SK-N-SH (cell line): ENCODE measurements around the gene PGD.

ENCODE experiments used
- POLR2AphosphoS5 ChIP-seq: IDR thresholded peaks from 2 replicates; pipeline ENCODE4 v1.6.1; 2012; ENCODE audit warnings: low read depth, low read length
- TF ChIP-seq, protein P1 (sequence below): fragments of 200-600 bp; sonication (generic); IDR thresholded peaks from 2 replicates; pipeline ENCODE4 v1.6.1; 2017; ENCODE audit warnings: antibody characterized with exemption, mild to moderate bottlenecking, moderate library complexity

GRCh38 chr1:10459184-10459583, 60.3 kb downstream of the PGD start:
- TF ChIP-seq, protein P1, sequence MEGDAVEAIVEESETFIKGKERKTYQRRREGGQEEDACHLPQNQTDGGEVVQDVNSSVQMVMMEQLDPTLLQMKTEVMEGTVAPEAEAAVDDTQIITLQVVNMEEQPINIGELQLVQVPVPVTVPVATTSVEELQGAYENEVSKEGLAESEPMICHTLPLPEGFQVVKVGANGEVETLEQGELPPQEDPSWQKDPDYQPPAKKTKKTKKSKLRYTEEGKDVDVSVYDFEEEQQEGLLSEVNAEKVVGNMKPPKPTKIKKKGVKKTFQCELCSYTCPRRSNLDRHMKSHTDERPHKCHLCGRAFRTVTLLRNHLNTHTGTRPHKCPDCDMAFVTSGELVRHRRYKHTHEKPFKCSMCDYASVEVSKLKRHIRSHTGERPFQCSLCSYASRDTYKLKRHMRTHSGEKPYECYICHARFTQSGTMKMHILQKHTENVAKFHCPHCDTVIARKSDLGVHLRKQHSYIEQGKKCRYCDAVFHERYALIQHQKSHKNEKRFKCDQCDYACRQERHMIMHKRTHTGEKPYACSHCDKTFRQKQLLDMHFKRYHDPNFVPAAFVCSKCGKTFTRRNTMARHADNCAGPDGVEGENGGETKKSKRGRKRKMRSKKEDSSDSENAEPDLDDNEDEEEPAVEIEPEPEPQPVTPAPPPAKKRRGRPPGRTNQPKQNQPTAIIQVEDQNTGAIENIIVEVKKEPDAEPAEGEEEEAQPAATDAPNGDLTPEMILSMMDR: no peak
- no peak for TF ChIP-seq POLR2AphosphoS5
